ENCODE measurements around the gene HOMER1.

Gene HOMER1

DNA sequence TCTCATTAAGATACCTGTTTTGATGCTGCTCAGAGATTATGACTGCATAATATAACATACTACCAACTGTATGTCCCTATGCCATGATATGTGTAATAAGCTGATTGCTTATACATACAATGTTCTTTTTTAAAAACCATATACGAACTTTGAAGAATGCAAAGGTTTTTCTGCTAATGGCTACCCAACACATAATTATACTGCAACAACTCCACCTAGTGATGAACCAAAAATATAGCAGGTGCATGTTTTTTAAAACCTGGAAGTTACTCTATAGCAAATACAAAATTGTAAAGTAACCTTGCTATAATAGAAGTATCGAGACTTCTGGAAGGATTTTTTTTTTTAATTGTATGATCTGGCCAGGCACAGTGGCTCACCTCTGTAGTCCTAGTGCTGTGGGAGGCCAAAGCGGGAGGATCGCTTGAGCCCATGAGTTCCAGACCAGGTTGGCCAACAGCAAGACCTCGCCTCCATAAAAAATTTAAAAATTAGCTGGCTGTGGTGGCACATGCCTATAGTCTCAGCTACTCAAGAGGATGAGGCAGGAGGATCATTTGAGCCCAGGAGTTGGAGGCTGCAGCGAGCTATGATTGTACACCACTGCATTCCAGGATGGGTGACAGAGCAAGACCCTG lies 49.1 kb downstream of the HOMER1 start:
- TF ChIP-seq CTCF (IDR thresholded peaks at IDR 0.05; ENCODE audit: insufficient read depth, low read depth, low read length, missing control alignments), result peak; percentile 52
- H3K4me3 ChIP-seq (ENCODE audit: low read depth, low read length), result no peak overlapping the region
- DNase-seq (ENCODE audit: low read depth), result peak; percentile 46

DNA sequence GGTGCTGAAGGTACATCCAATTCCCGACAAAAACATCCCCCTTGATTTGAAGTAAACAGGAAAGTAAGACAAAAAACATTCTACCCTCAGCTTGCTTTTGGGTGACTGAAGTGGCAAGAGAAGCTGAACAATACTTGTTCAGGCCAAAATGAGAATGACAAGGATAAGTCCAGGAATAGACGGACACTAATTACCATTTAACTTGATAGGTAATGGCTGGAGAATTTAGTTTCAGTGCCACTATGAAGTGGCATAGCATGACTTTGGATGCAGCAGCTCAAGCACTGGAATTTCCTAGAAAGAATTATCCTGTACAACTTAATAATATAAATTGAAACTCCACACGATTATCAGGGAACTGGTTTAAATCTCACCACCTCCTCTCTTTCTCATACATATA lies 49.7 kb downstream of the HOMER1 start:
- DNase-seq (ENCODE audit: low read depth), result no peak
- TF ChIP-seq CTCF (IDR thresholded peaks at IDR 0.05; ENCODE audit: insufficient read depth, low read depth, low read length, missing control alignments), result no peak
- no peak overlapping the region for H3K4me3 ChIP-seq (ENCODE audit: low read depth, low read length)

GRCh38 chr5:79459626-79460025 lies 54.3 kb downstream of the HOMER1 start:
- no peak for DNase-seq (ENCODE audit: low read depth)
- no peak for TF ChIP-seq CTCF (IDR thresholded peaks at IDR 0.05; ENCODE audit: insufficient read depth, low read depth, low read length, missing control alignments)
- no peak overlapping the region for H3K4me3 ChIP-seq (ENCODE audit: low read depth, low read length)

GRCh38 chr5:79456890-79457583 lies 56.9 kb downstream of the HOMER1 start:
- H3K4me3 ChIP-seq (ENCODE audit: low read depth, low read length), result no peak overlapping the region
- TF ChIP-seq CTCF (IDR thresholded peaks at IDR 0.05; ENCODE audit: insufficient read depth, low read depth, low read length, missing control alignments), result no peak
- peak; percentile 73 for DNase-seq (ENCODE audit: low read depth)

DNA sequence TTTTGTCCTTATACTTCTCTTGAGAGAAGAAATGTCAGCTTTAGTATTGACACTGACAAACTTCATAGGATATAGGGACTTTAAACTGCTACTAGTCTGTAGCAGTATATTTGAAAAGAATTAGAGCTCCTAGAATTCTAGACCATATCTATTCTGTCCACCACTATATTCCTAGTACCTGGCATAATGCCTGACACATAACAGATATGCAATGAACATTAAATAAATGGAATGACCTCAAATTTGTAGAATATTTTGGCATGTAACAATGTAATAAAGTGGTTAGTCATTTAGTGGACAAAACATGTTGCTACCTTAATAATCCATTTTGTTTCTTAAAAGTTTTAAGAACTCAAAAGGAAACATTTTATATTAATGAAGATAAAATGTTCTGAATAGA lies 57.5 kb downstream of the HOMER1 start:
- no peak overlapping the region for H3K4me3 ChIP-seq (ENCODE audit: low read depth, low read length)
- TF ChIP-seq CTCF (IDR thresholded peaks at IDR 0.05; ENCODE audit: insufficient read depth, low read depth, low read length, missing control alignments), result no peak
- DNase-seq (ENCODE audit: low read depth), result no peak

- no peak for TF ChIP-seq CTCF (IDR thresholded peaks at IDR 0.05; ENCODE audit: insufficient read depth, low read depth, low read length, missing control alignments)
- no peak for DNase-seq (ENCODE audit: low read depth)
- H3K4me3 ChIP-seq (ENCODE audit: low read depth, low read length), result no peak overlapping the region
Measured at GRCh38 chr5:79454043-79454442, 59.9 kb downstream of the HOMER1 start.

DNA sequence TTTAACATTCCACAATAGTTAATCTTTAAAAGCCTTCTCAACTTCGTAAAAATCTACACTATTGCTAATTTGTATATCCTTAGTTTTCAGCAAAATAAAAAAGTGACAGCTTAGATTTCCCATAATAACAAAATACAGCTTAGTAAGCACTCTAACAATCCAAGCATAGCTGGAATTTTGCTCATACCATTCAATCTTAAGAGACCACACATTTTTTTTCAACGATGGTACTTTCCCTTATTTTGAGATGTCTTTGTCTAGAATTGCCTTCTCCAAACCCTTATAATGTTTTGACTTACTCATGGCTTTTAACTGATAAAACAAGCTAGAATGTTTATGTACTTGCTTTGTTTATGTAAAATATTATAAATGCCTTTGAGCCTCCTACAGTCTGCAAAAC lies 65.6 kb downstream of the HOMER1 start:
- DNase-seq (ENCODE audit: low read depth), result no peak
- no peak overlapping the region for H3K4me3 ChIP-seq (ENCODE audit: low read depth, low read length)
- TF ChIP-seq CTCF (IDR thresholded peaks at IDR 0.05; ENCODE audit: insufficient read depth, low read depth, low read length, missing control alignments), result no peak

All from GM12865 (cell line).